Activated CD8-positive, alpha-beta memory T cell treated with anti-CD3 and anti-CD28 coated beads, Interleukin-2, amount 50 U/mL, for 1 hour (primary cell): ENCODE results near the gene KCNG4.

Experiments
- DNase-seq: peaks from one replicate; pipeline ENCODE4 v3.0.0-alpha.2; 2020; ENCODE audit errors: extremely low read depth

The KCNG4 gene

DNA sequence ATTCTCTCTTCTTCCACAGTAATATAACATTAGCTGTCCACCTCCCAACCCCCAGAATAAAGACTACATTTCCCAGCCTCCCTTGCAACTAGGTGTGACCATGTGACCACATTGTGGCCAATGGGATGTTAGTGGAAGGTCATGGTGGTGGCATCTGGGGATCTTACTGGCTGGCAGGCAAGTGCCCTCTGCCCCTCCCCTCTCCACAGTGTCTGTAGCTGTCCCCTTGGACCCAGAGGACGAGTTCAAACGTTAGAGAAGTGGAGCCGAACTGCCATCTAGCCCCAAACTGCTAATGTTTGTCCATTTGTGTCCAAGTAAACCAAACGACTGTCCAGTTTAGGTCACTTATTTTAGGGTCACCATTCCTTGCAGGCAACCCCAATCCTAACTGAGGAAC, 26.6 kb upstream of the KCNG4 start:
- DNase-seq = no peak

- DNase-seq = no peak
These were observed 23.1 kb upstream of the KCNG4 start for GRCh38 chr16:84262939-84263338.

- no peak for DNase-seq
These were observed 22.2 kb upstream of the KCNG4 start for GRCh38 chr16:84262031-84262430.

DNA sequence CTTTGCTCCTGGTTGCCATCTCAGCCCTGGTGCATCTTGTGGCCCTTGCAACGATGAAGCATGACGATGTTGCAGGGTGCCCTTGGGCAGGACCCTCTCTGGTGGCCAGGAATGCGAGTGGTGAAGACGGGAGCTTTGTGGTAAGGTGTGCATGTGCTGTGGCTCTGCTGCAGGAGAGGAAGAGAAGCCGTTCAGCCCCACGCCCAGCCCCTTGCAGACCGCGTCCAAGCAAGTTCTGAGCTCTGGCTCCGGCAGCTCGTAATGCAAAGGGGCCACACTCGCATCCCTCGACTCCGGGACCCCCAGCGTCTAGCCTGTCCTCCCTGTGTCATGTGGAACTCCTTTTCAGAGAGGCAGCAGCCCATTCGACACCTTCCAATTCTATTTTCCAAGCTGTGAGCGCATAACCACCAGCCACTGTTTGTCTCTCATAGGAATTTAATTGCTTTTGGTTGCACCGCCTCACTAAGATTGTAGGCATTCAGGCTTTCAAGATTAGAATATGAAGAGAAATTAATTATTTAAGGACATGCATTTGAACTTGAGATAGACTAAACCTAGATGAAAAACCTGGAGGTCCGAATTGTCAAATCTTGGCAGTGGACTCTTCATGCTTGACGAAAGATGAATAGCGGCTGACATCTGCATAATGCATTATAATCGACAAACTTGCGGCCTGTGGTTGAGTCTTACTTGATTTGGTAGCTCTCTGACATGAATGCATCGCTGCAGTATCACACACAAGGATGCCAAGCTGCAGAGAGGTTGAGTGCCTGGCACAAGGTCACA, 21.1 kb upstream of the KCNG4 start:
- no peak for DNase-seq

DNA sequence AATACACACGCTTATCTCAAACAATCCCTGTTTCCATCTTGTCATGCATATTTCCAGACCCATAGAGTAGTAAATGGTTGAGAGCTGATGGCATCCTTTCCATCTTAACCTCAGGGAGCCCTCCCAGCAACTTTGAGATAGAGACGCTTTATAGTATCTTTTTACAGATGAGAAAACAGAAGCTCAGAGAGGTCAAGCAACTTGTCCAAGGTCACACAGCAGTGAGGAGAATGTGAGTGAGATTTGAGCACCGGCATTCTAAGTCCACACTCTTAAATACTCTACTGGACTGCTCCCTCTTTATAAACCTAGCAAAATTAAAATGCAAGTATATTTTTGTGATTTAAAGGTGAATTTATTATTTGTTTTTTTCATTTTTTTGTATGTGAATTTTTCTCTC, 19.9 kb upstream of the KCNG4 start:
- DNase-seq = no peak

GRCh38 chr16:84258266-84258665, 18.5 kb upstream of the KCNG4 start:
- no peak for DNase-seq

GRCh38 chr16:84255050-84255810, 15.4 kb upstream of the KCNG4 start:
- no peak for DNase-seq

GRCh38 chr16:84254062-84254461, 14.2 kb upstream of the KCNG4 start:
- DNase-seq = no peak

DNA sequence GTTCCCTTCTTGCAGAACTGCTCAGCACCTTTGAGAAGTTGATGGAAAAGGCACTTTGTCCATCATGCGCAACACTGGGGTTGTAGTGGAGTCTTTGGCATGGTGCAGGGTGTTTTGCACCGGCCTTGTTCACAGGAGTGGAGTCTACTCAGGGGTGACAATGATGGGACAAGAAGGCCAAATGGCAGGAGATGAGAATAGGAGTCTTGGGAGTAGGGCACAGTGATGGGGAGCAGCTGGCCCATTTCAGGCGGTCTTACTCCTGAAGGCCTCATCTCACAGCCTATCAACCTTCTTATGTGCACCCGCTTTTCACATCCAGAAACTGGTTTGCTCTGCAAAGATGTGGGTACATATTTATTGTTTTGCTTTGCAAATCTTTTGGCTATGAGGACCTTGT, 13.4 kb upstream of the KCNG4 start:
- no peak for DNase-seq

DNA sequence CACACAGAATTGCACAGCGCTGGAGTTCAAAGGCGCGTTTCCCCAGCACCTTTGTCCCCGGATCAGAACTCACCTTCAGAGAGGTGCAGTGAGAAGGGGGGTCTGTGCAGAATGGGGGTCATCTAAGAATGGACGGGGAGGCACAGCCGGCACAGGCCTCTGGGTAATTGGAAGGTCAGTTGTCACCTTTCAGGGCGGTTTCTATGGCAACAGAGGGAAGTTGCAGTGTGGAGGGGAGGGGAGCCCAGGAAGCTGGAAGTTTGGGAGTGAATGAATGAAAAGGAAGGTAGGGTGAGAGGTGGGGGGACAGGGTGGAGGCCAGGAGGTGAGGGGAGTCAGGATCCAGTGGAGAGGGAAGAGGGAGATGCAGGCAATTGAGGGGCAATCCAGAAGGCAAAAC, 12.4 kb upstream of the KCNG4 start:
- no peak for DNase-seq

- DNase-seq = no peak
These were observed 8.0 kb upstream of the KCNG4 start for GRCh38 chr16:84247844-84248243.

- DNase-seq = no peak
These were observed 7.5 kb upstream of the KCNG4 start for GRCh38 chr16:84247331-84247730.

- DNase-seq = no peak
These were observed 6.9 kb upstream of the KCNG4 start for GRCh38 chr16:84246679-84247077.

DNA sequence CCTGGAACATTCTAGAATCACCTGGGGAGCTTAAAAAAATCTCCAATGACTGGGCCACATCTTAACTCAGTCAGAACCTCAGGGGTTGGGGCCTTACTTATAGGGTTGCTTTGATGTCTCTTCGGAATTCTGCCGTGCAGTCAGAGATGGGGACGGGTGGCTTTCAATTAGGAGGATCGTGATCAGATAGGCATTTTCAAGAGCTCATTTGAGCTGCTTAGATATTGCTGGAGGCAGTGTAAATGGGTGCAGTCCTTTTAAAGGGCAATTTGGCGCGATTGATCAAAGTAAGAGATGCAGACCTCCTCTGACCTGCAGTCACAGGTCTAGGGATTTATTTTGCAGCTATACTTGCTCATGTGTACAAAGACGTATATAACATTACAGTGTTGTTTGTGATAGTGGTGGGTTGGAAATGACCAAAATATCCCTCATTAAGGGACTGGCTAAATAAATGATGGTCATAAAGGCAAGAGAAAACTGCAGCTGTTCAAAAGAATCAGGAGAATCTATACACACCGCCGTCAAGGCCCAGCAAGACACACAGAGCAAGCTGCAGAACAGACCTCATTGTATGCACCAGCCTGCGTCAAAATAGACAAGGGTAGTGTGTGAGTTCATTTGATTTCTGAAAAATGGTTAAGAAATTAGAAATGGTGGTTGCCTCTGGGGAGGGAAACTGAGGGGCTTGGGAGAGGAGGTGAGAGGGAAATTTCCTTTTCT, 6.3 kb upstream of the KCNG4 start:
- no peak for DNase-seq

- DNase-seq = no peak
These were observed 4.9 kb upstream of the KCNG4 start for GRCh38 chr16:84244728-84245127.

DNA sequence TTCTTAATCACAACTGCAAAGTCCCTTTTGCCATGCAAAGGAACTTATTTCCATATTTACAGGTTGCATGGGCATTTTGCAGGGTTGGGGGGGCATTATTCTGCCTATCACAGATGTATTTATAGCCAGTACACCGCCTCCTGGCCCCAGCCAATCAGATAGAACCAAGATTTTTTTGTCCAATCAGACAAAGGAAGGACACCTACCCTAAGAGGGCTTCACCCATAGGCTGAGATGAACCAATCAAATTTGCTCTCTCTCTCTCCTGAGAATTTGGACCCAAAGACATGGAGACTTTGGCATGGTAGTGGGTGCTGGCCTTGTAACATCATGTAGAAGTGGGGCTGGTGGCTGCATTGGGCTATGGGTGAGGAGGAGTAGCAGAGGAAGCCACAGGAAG, 3.9 kb upstream of the KCNG4 start:
- DNase-seq = no peak

GRCh38 chr16:84242839-84243238, 3.0 kb upstream of the KCNG4 start:
- DNase-seq = no peak

DNA sequence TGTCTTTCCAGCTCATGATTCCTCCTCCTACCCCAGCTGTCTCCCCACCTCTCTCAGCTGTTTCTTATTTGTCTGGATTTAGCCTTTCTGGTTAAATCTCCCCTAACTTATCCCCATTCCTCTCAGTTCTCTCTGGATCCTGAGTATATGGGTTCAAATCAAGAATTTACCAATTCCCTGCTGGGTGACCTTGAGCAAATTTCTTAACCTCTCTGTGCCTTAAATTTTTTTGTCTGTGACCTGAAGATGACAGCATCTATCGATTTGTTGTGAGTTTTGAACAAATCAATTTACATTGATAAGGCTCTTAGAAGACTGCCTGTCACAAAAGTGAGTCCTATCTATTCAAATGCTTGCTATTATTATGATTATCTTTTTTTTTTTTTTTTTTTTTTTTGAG, 2.0 kb upstream of the KCNG4 start:
- DNase-seq = no peak

GRCh38 chr16:84240455-84240854, 643 bp upstream of the KCNG4 start:
- DNase-seq = no peak

GRCh38 chr16:84239141-84239769, 557 bp downstream of the KCNG4 start:
- no peak for DNase-seq

DNA sequence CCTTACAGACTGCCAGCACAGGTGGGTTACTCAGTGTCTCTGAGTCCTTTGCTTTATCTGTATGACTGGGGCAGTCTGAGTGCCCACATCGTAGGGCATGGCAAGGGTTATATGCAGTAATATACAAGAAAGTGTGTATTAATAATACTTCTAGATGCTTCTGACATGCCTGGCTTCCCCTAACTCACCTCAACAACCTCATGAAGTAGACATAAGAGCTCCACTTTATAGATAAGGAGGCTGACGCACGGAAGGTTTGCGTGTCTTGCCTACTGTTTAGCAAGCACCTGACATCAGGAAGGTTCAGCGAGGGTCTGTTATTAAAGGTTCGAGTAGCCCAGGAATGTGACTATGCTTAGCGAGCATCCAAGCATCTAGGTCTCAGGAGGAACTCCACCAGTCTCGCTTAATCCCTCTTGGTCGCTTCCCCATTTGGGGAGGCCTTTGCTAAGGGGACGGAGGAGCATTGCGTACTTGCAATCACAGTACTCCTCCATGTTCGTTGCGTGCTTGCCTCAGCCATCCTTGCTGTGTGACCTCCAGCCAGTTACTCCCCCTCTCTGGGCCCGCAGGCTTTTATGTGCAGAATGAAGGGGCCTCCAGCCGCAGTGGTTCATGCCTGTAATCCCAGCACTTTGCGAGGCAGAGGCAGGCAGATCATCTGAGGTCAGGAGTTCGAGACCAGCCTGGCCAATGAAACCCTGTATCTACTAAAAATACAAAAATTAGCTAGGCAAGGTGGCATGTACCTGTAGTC, 1.6 kb downstream of the KCNG4 start:
- DNase-seq = no peak

DNA sequence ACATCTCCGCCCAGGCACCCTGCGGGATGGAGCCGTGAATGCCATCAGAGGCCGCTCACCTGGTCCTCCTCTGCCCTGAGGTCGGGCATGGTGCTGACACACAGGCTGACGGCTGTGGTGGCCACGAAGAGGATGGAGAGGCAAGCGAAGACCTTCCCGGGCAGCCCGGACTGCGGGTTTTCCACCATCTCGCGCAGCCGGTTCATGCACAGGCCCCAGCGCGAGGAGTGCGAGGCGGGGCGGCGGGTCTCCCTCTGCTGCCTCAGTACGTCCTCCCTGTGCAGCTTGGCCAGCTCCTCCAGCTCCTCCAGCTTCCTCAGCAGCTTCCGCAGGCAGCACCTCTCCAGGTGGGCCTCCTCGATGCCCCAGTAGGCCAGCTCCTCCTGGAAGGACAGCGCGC, 3.1 kb downstream of the KCNG4 start:
- DNase-seq = no peak
